ENCODE measurements around the gene TRIM44. TPM values are rescaled to one million over a fixed set of nuclear protein-coding genes. Genes with fewer than 3 reads are reported as not detected.

The TRIM44 gene
- total RNA-seq, 4 donors from 2014 or later = 6.8 to 32.0 (median 13.5) TPM

DNA sequence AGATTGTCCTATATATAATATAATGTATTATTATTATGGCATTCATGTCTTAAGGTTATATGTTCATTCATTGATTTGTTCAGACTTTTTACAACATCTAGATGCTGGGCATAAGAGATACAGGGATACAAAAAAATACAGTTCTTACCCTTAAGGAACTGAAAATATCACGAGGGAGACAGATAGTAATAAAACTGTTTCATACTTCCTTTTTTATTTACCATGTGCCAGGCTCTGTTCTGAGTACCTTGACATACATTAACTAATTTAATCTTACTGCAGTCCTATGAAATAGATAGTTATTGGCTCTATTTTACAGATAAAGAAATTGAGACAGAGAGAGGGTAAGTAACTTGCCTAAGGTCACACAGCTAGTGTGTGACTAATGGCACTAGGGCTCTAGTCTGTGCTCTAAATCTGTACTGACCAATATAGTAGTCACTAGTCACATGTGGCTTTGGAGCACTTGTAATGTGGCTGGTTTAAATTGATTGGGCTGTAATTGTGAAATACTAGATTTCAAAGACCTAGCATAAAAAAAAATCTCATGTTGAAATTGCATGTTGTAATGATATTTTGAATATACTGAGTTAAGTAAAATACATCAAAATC, 21.3 kb downstream of the TRIM44 start:
- no peaks in the 10 kb centered on the region for H3K27me3 ChIP-seq
- DNase-seq = no peak
- intact Hi-C loops (cut with DNase I) = no loop called here
- H3K36me3 ChIP-seq = peaks cover 0 to 31% (median 0%) of the 10 kb centered on the region in 3 donors
- no peak overlapping the region for H3K27ac ChIP-seq
- no peaks in the 10 kb centered on the region for H3K9me3 ChIP-seq
- 58 to 70% methylated on average over 1 of the region's 1 CpG for WGBS, 2 donors
- peaks cover 6 to 22% (median 9%) of the 10 kb centered on the region in 3 donors for H3K4me1 ChIP-seq
- TF ChIP-seq, protein P1, sequence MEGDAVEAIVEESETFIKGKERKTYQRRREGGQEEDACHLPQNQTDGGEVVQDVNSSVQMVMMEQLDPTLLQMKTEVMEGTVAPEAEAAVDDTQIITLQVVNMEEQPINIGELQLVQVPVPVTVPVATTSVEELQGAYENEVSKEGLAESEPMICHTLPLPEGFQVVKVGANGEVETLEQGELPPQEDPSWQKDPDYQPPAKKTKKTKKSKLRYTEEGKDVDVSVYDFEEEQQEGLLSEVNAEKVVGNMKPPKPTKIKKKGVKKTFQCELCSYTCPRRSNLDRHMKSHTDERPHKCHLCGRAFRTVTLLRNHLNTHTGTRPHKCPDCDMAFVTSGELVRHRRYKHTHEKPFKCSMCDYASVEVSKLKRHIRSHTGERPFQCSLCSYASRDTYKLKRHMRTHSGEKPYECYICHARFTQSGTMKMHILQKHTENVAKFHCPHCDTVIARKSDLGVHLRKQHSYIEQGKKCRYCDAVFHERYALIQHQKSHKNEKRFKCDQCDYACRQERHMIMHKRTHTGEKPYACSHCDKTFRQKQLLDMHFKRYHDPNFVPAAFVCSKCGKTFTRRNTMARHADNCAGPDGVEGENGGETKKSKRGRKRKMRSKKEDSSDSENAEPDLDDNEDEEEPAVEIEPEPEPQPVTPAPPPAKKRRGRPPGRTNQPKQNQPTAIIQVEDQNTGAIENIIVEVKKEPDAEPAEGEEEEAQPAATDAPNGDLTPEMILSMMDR (IDR thresholded peaks at IDR 0.05) = no peak
- no peak for TF ChIP-seq POLR2A (IDR thresholded peaks at IDR 0.05)
- H3K4me3 ChIP-seq = no peak overlapping the region

DNA sequence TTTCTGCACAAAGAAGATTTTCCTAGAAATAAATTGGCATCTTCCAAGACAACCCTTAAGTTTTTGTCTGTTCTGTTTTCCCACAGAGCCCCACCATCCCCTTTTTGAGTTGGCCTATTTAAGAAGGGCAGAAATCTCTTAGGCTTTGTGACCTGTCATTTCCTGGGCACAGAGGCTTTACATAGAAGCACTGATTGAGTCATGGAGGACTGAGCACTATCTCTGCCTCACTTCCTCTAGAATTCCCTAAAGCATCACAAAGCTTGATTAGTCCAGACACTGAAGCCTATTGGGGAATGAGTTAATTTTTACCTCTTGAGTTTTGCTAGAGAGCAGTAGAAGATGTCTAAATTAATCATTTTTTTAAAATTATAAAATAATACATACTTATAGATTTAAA, 25.4 kb downstream of the TRIM44 start:
- TF ChIP-seq, protein P1 (IDR thresholded peaks at IDR 0.05) = no peak
- no peak for TF ChIP-seq POLR2A (IDR thresholded peaks at IDR 0.05)
- Histone ChIP-seq H3K4me3 (no peak overlapping the region), H3K27me3 (no peaks in the 10 kb centered on the region), H3K9me3 (no peaks in the 10 kb centered on the region), H3K36me3 (peaks cover 0 to 31% (median 0%) of the 10 kb centered on the region in 3 donors), H3K4me1 (peaks cover 0 to 18% (median under 1%) of the 10 kb centered on the region in 3 donors), H3K27ac (no peak overlapping the region)
- DNase-seq = no peak
- intact Hi-C loops (cut with DNase I) = no loop called here

- TF ChIP-seq POLR2A (IDR thresholded peaks at IDR 0.05) = no peak
- TF ChIP-seq, protein P1 (IDR thresholded peaks at IDR 0.05) = no peak
- Histone ChIP-seq H3K36me3 (peaks cover 0 to 31% (median 0%) of the 10 kb centered on the region in 3 donors), H3K9me3 (no peaks in the 10 kb centered on the region), H3K27ac (no peak overlapping the region), H3K4me1 (peaks cover 0 to 7% (median 0%) of the 10 kb centered on the region in 3 donors), H3K27me3 (no peaks in the 10 kb centered on the region), H3K4me3 (no peak overlapping the region)
- 75 to 82% methylated on average over 7 of the region's 7 CpGs for WGBS, 2 donors
- no peak for DNase-seq
- intact Hi-C loops (cut with DNase I) = no loop called here
These were observed 26.8 kb downstream of the TRIM44 start for GRCh38 chr11:35689081-35689996.

DNA sequence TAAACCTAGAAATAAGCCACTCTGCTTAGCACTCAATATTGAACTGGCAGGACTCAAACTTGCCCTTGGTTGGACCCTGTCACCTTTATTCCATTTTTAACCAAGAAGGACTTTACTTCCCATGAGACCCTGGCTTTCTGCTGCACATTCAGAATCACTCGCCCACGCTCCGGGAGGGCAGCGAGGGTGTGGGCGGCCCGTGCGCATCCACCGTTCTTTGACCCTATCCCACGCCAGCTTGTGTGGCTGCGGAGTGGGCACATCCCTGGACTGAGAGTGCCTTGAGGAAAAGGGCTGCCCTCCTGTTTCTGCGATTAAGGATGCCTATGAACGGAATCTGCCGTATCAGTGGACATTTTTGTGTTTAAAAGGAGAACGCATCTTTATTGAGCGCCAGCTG, 39.6 kb downstream of the TRIM44 start:
- Histone ChIP-seq H3K9me3 (no peaks in the 10 kb centered on the region), H3K4me3 (no peak overlapping the region), H3K27me3 (no peaks in the 10 kb centered on the region), H3K4me1 (no peaks in the 10 kb centered on the region), H3K36me3 (peaks cover 0 to 6% (median 0%) of the 10 kb centered on the region in 3 donors), H3K27ac (no peak overlapping the region)
- intact Hi-C loops (cut with DNase I) = no loop called here
- 94 to 98% methylated on average over 9 to 15 of the region's 15 CpGs for WGBS, 2 donors
- DNase-seq = no peak
- TF ChIP-seq, protein P1 (IDR thresholded peaks at IDR 0.05) = no peak
- TF ChIP-seq POLR2A (IDR thresholded peaks at IDR 0.05) = no peak

GRCh38 chr11:35709376-35709775, 46.8 kb downstream of the TRIM44 start:
- WGBS, 2 donors = 68 to 70% methylated on average over 3 of the region's 3 CpGs

More at GRCh38 chr11:35709376-35709775, 46.8 kb downstream of the TRIM44 start:
- Histone ChIP-seq H3K4me1 (no peaks in the 10 kb centered on the region), H3K36me3 (no peaks in the 10 kb centered on the region), H3K27ac (no peak overlapping the region), H3K9me3 (no peaks in the 10 kb centered on the region), H3K4me3 (no peak overlapping the region), H3K27me3 (no peaks in the 10 kb centered on the region)
- no peak for DNase-seq
- intact Hi-C loops (cut with DNase I) = no loop called here
- no peak for TF ChIP-seq POLR2A (IDR thresholded peaks at IDR 0.05)
- TF ChIP-seq, protein P1 (IDR thresholded peaks at IDR 0.05) = no peak

Measured in esophagus squamous epithelium (tissue), 5 donors.